Activated naive CD4-positive, alpha-beta T cell treated with anti-CD3 and anti-CD28 coated beads, Interleukin-2, amount 50 U/mL, for 16 hours (primary cell): Measurements from ENCODE around the gene CLEC1A.
"Not testable (repeated sequence)": the region's sequence is repeated elsewhere in the genome, so short reads cannot be mapped to it uniquely, and the experiment has no call there.

Source experiments
- DNase-seq: peaks from one replicate; pipeline ENCODE4 v3.0.0-alpha.2; 2020

CLEC1A gene

GRCh38 chr12:10033783-10034545 lies 64.8 kb downstream of the CLEC1A start:
- DNase-seq = no peak

- no peak for DNase-seq
Observed at GRCh38 chr12:10031771-10032175, 67.0 kb downstream of the CLEC1A start.

GRCh38 chr12:10031321-10031720 lies 67.5 kb downstream of the CLEC1A start:
- DNase-seq = no peak

- DNase-seq = no peak
Observed at GRCh38 chr12:10030446-10030845, 68.3 kb downstream of the CLEC1A start, which contains the start of gene CLEC9A. Gene CLEC9A, plus strand, starts transcription at chr12:10030682. Its CDS starts 22,006 bp downstream, at chr12:10052688.

- no peak for DNase-seq
Observed at GRCh38 chr12:10027721-10028120, 71.1 kb downstream of the CLEC1A start.

GRCh38 chr12:10027311-10027710 lies 71.5 kb downstream of the CLEC1A start:
- DNase-seq = no peak

- DNase-seq = not testable (repeated sequence)
Observed at GRCh38 chr12:10026666-10027065, 72.1 kb downstream of the CLEC1A start.

GRCh38 chr12:10025236-10025635 lies 73.5 kb downstream of the CLEC1A start:
- DNase-seq = no peak

- DNase-seq = no peak
Observed at GRCh38 chr12:10021342-10021741, 77.4 kb downstream of the CLEC1A start.
